ENCODE measurements around the gene GUCD1. TPM values are rescaled to one million over a fixed set of nuclear protein-coding genes. Genes with fewer than 3 reads are reported as not detected.

The GUCD1 gene
- total RNA-seq, 1 experiment from 2014 or later, result 48.7 TPM

DNA sequence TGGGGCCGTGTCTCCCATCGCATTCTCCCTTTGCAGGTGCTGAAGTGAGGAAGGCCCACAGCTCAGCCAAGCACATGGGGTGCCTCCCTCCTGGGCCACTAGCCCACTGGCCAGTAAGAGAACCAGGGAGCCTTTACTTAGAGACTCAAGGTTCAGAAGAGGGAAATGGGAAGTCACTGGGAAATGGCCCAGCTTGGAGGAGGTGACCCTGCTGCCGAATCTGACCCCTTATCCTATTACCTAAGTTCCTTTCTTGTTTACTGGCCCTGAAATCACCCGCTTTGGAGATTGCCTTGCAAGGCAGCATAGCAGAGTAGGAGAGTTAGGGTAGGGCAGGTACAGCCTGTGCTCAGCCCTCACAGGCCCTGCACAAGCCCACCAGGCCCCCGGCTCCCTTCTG lies 35.4 kb downstream of the GUCD1 start:
- H2AFZ ChIP-seq (ENCODE audit: low read depth, low read length, poor library complexity, severe bottlenecking), result no peak overlapping the region
- H3K27ac ChIP-seq (ENCODE audit: low read depth, low read length), result no peak overlapping the region
- TF ChIP-seq SRF (IDR thresholded peaks at IDR 0.05; ENCODE audit: low read depth) (no peak), ZFX (IDR thresholded peaks at IDR 0.05) (no peak), POLR2A (IDR thresholded peaks at IDR 0.05; ENCODE audit: borderline replicate concordance, extremely low read depth, insufficient read depth, insufficient read length) (no peak), JUND (IDR thresholded peaks at IDR 0.05) (no peak)
- TF ChIP-seq, protein P1, sequence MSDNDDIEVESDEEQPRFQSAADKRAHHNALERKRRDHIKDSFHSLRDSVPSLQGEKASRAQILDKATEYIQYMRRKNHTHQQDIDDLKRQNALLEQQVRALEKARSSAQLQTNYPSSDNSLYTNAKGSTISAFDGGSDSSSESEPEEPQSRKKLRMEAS (IDR thresholded peaks at IDR 0.05), result no peak
- DNase-seq (ENCODE audit: low read depth, low spot score) (no peak), ATAC-seq (no peak)
- H3K9me3 ChIP-seq (ENCODE audit: control insufficient read depth in 1 of 2, insufficient read depth in 1 of 2, low read depth in 1 of 2, low read length in 2 of 2), result no peaks in the 10 kb centered on the region
- no peaks in the 10 kb centered on the region for H4K20me1 ChIP-seq (ENCODE audit: insufficient read depth)
- H3K4me2 ChIP-seq (ENCODE audit: low read length), result no peak overlapping the region
- peaks cover 9 to 10% of the 10 kb centered on the region in 2 experiments for H3K4me1 ChIP-seq (ENCODE audit: control insufficient read depth in 1 of 2, insufficient read depth in 2 of 2, low read length in 2 of 2)
- H3K36me3 ChIP-seq (ENCODE audit: control insufficient read depth in 1 of 2, insufficient read depth in 2 of 2, low read length in 2 of 2), result no peaks in the 10 kb centered on the region
- 0 out of 2 replicates have a peak, but pooled peaks cover 2% of the 10 kb centered on the region for H3K27me3 ChIP-seq (ENCODE audit: insufficient read depth, low read length)
- ChIA-PET POLR2A (no interaction called here), CTCF (no interaction called here), RAD21 (ENCODE audit: low non-redundant PET in 1 of 2, low total read pairs in 2 of 2, uncharacterized antibody in 2 of 2, unreplicated experiment in 2 of 2) (no interaction called here)
- BruUV-seq (replicated peaks), result no TSS peak
- no peaks in the 10 kb centered on the region for H3K9me2 ChIP-seq (ENCODE audit: insufficient read depth)
- no peaks in the 10 kb centered on the region for H3K79me2 ChIP-seq (ENCODE audit: insufficient read depth, low read length)
- intact Hi-C loops (cut with micrococcal nuclease), result no loop called here
- H3K4me3 ChIP-seq (replicated peaks in 1 of 2; ENCODE audit: low read depth in 1 of 2, low read length in 2 of 2), result no peak overlapping the region
- H3K9ac ChIP-seq (ENCODE audit: low read length), result no peak overlapping the region

DNA sequence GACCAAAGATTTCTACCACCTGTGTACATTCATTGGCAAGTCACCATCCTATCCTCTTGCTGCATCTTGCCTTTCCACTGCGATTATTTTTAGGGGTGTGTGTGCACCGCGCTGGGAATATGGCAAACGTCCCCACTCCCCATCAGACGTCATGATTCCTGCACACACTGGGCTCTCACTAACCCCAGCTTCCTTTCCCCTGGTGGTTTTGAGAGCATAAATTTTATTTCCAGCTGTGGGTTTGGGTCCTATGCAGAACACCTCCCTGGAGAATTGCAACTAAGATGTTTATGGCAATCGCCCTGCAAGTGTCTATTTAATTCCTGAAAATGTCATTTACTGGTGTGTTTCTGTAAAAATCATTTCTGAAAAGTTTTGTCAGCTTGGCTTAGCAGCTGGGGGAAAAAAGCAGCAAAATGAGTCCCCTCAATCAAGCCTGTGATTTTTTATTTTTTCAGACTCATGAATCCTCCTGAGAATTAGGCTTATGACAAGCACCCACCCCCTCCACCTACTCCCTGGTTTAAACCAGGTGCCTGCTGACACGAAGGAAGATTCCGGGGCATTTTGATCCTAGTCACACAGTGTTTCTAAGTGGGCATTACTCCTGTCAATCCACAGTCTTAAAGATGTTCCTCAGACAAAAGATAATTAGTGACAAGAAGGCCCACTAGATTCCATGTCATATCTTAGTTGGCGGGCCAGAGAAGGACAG lies 36.0 kb downstream of the GUCD1 start:
- Histone ChIP-seq H3K9ac (ENCODE audit: low read length) (no peak overlapping the region), H3K4me3 (replicated peaks in 1 of 2; ENCODE audit: low read depth in 1 of 2, low read length in 2 of 2) (no peak overlapping the region), H3K79me2 (ENCODE audit: insufficient read depth, low read length) (no peaks in the 10 kb centered on the region), H3K9me2 (ENCODE audit: insufficient read depth) (no peaks in the 10 kb centered on the region), H3K36me3 (ENCODE audit: control insufficient read depth in 1 of 2, insufficient read depth in 2 of 2, low read length in 2 of 2) (no peaks in the 10 kb centered on the region), H3K4me2 (ENCODE audit: low read length) (no peak overlapping the region), H3K4me1 (ENCODE audit: control insufficient read depth in 1 of 2, insufficient read depth in 2 of 2, low read length in 2 of 2) (peaks cover 9 to 10% of the 10 kb centered on the region in 2 experiments), H3K27me3 (ENCODE audit: insufficient read depth, low read length) (0 out of 2 replicates have a peak, but pooled peaks cover 2% of the 10 kb centered on the region), H2AFZ (ENCODE audit: low read depth, low read length, poor library complexity, severe bottlenecking) (no peak overlapping the region), H3K27ac (ENCODE audit: low read depth, low read length) (no peak overlapping the region), H4K20me1 (ENCODE audit: insufficient read depth) (no peaks in the 10 kb centered on the region), H3K9me3 (ENCODE audit: control insufficient read depth in 1 of 2, insufficient read depth in 1 of 2, low read depth in 1 of 2, low read length in 2 of 2) (no peaks in the 10 kb centered on the region)
- BruUV-seq (replicated peaks), result no TSS peak
- ATAC-seq (no peak), DNase-seq (ENCODE audit: low read depth, low spot score) (no peak)
- ChIA-PET POLR2A (no interaction called here), CTCF (no interaction called here), RAD21 (ENCODE audit: low non-redundant PET in 1 of 2, low total read pairs in 2 of 2, uncharacterized antibody in 2 of 2, unreplicated experiment in 2 of 2) (no interaction called here)
- intact Hi-C loops (cut with micrococcal nuclease), result no loop called here
- TF ChIP-seq EGR1 (IDR thresholded peaks at IDR 0.05; ENCODE audit: low read depth) (no peak), SIN3A (IDR thresholded peaks at IDR 0.05; ENCODE audit: low read depth) (no peak), ZNF274 (IDR thresholded peaks at IDR 0.05; ENCODE audit: low read depth, low read length) (no peak), JUND (IDR thresholded peaks at IDR 0.05) (no peak), TCF7L2 (IDR thresholded peaks at IDR 0.05; ENCODE audit: borderline replicate concordance, extremely low read depth, insufficient read depth, insufficient read length) (no peak), EZH2phosphoT487 (IDR thresholded peaks at IDR 0.05; ENCODE audit: borderline replicate concordance) (no peak), FOSL1 (IDR thresholded peaks at IDR 0.05; ENCODE audit: low read depth) (no peak), CBX3 (IDR thresholded peaks at IDR 0.05; ENCODE audit: low read depth) (no peak)
